Osteocyte (in vitro differentiated cells): ENCODE measurements around the gene POC1A. TPM values are rescaled to one million over a fixed set of nuclear protein-coding genes. Genes with fewer than 3 reads are reported as not detected.
"Not testable (repeated sequence)": the region's sequence is repeated elsewhere in the genome, so short reads cannot be mapped to it uniquely, and the experiment has no call there.

ENCODE experiments used
- DNase-seq: peaks from one replicate; pipeline ENCODE4 v3.0.0; 2021; ENCODE audit warnings: mixed read lengths; ENCODE audit not compliant: unreplicated experiment; ENCODE audit errors: extremely low spot score
- H3K27ac Mint-ChIP-seq: one replicate; pipeline ENCODE4 v1.8.0; 2021; ENCODE audit warnings: mild to moderate bottlenecking, mixed read lengths; ENCODE audit not compliant: unreplicated experiment
- H3K27me3 Mint-ChIP-seq: one replicate; pipeline ENCODE4 v1.8.0; 2021; ENCODE audit warnings: mixed read lengths; ENCODE audit not compliant: unreplicated experiment
- H3K36me3 Mint-ChIP-seq: one replicate; pipeline ENCODE4 v1.8.0; 2021; ENCODE audit warnings: mixed read lengths; ENCODE audit not compliant: unreplicated experiment
- H3K4me1 Mint-ChIP-seq: one replicate; pipeline ENCODE4 v1.8.0; 2021; ENCODE audit warnings: mixed read lengths; ENCODE audit not compliant: unreplicated experiment
- H3K4me3 Mint-ChIP-seq: one replicate; pipeline ENCODE4 v1.8.0; 2021; ENCODE audit warnings: mild to moderate bottlenecking, moderate library complexity, mixed read lengths; ENCODE audit not compliant: unreplicated experiment
- H3K9me3 Mint-ChIP-seq: one replicate; pipeline ENCODE4 v1.8.0; 2021; ENCODE audit warnings: mixed read lengths; ENCODE audit not compliant: unreplicated experiment
- CTCF ChIP-seq: fragments of 200-600 bp; sonication (generic); IDR thresholded peaks from 2 replicates; pipeline ENCODE4 v1.5.0; 2021; ENCODE audit warnings: antibody characterized with exemption, mild to moderate bottlenecking, moderate library complexity
- total RNA-seq: library from RNA; stranded (reverse); gene quantifications from 2 replicates; pipeline ENCODE4 v1.2.1, GENCODE V29; 2021

POC1A gene
- total RNA-seq, 1 donor from 2014 or later = 5.1 TPM

GRCh38 chr3:52178537-52178936, 24.3 kb upstream of the POC1A start:
- Mint-ChIP-seq H3K27ac (no peak overlapping the region), H3K4me1 (peaks cover 14% of the 10 kb centered on the region), H3K36me3 (no peaks in the 10 kb centered on the region), H3K9me3 (no peaks in the 10 kb centered on the region), H3K27me3 (no peaks in the 10 kb centered on the region), H3K4me3 (no peak overlapping the region)
- TF ChIP-seq CTCF = no peak
- DNase-seq = no peak

GRCh38 chr3:52178126-52178525, 23.9 kb upstream of the POC1A start:
- H3K9me3 Mint-ChIP-seq, H3K36me3 Mint-ChIP-seq, H3K27ac Mint-ChIP-seq, DNase-seq, H3K4me3 Mint-ChIP-seq, H3K27me3 Mint-ChIP-seq: not testable (repeated sequence)
- peaks cover 14% of the 10 kb centered on the region for H3K4me1 Mint-ChIP-seq

GRCh38 chr3:52177701-52178042, 23.4 kb upstream of the POC1A start:
- TF ChIP-seq CTCF = no peak
- H3K36me3 Mint-ChIP-seq = no peaks in the 10 kb centered on the region
- no peak overlapping the region for H3K4me3 Mint-ChIP-seq
- H3K4me1 Mint-ChIP-seq = peaks cover 14% of the 10 kb centered on the region
- no peak for DNase-seq
- no peaks in the 10 kb centered on the region for H3K9me3 Mint-ChIP-seq
- no peaks in the 10 kb centered on the region for H3K27me3 Mint-ChIP-seq
- H3K27ac Mint-ChIP-seq = no peak overlapping the region

DNA sequence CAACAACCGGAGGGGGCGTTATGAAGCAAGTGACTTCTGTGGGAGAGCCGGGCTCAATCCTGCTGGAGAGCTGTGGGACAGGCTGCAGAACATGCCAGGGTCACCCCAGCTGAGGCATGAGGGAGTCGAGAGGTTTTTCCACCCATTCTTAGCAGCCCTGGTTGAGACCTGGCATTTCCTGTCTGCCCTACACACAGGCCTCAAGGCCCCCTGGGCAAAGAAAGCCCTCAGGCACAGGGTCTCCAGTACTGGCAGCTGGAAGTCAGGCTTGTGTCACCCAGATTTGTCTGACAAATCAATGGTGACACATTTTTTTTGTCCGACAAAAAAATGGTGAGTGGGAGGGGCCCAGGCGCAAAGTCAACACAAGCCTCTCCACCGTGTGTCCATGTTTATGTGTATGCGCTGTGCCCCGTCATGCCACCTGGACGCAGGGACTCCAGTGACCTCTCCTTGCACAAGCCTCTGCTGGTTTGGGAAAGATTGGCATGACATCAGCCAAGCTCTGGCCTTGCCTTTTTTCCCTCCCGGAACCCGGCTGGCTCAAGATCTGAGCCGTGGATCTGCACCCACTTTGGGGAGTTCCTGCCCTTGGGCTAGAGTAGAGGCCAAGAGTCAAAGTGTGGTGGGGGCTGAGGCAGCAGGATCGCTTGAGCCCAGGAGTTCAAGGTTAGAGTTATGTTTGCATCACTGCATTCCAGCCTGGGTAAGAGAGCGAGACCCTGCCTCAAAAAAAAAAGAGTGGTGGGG, 22.9 kb upstream of the POC1A start:
- Mint-ChIP-seq H3K36me3 (no peaks in the 10 kb centered on the region), H3K27ac (no peak overlapping the region), H3K4me3 (no peak overlapping the region), H3K9me3 (no peaks in the 10 kb centered on the region), H3K4me1 (peaks cover 14% of the 10 kb centered on the region), H3K27me3 (no peaks in the 10 kb centered on the region)
- peak; percentile 4 for TF ChIP-seq CTCF
- DNase-seq = no peak

DNA sequence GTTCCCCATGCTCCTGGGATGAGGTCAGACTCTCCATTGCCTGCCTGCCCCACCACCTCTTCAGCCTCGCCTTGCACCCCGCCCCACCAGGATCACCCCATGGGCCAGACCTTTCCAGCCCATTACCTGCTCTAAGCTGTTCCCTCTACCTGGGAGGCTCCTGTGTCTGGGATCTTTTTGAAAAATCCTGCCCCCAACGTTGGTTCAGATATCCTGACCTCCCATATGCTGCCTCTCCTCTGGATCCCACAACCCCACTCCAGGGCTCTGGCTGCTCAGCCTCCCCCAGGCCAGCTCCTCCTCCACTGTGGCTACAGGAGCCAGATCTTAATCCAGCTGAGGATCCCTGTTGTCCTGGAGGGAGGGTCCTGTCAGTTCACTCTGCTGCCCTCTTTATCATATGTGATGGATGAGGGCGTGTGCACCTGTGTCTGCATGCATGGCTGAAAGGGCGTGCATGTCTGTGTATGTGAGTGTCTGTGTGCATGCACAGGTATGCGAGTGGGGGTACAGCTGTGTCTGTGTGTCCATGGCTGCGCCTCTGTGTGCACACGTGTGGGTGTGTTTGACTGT, 22.0 kb upstream of the POC1A start:
- peaks cover 14% of the 10 kb centered on the region for H3K4me1 Mint-ChIP-seq
- no peaks in the 10 kb centered on the region for H3K27me3 Mint-ChIP-seq
- DNase-seq = no peak

More for the DNA sequence above, 22.0 kb upstream of the POC1A start:
- Mint-ChIP-seq H3K36me3 (no peaks in the 10 kb centered on the region), H3K9me3 (no peaks in the 10 kb centered on the region), H3K27ac (no peak overlapping the region), H3K4me3 (no peak overlapping the region)
- no peak for TF ChIP-seq CTCF
